ENCODE results near the gene TBC1D8. TPM values are rescaled to one million over a fixed set of nuclear protein-coding genes. Genes with fewer than 3 reads are reported as not detected.

The TBC1D8 gene
- total and polyA plus RNA-seq, 2 of the 13 experiments (the other 11 are each of a cell fraction or from before 2014, with no cell fraction given) = 45.1 to 95.4 TPM

DNA sequence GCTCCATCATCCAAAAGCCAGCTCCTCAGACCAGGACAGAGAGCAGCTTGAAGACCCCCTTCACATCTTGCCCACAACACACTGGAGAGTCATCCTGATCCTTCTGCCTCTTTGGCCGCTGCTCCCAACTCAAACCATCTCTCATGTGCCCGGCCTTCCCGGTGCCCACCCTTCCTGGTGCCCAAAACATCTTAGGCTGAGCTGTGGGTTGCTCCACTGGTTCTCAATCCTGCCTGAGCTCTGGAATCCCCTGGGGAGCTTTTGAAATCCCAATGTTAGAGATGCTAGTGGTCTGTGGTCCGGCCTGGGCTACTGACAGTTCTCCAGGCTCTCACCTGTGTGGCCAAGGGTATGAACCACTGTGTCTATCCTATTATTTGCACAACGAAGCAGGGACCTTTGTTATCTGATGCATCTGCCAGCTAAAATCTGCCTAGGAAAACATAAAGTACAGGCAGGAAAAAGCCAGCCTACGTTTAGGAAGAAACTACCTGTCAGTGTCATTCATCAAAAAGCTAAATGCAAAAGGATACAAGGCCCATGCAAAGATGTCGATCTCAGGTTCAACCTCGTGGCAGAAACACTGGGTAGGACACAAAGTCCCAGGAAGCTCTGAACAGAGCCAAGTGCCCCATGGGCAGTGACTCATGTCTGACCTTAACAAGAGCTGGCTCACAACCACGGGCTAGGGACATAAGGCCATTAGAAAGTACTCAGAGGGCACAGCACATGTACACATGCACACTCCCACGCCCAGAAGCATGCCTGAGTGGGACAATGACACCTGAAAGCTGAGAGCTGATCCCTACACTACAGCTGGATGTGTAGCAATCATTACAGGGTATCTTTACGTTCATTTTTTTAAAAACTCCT lies 30.8 kb downstream of the TBC1D8 start (continued):
- TF ChIP-seq, protein P1, sequence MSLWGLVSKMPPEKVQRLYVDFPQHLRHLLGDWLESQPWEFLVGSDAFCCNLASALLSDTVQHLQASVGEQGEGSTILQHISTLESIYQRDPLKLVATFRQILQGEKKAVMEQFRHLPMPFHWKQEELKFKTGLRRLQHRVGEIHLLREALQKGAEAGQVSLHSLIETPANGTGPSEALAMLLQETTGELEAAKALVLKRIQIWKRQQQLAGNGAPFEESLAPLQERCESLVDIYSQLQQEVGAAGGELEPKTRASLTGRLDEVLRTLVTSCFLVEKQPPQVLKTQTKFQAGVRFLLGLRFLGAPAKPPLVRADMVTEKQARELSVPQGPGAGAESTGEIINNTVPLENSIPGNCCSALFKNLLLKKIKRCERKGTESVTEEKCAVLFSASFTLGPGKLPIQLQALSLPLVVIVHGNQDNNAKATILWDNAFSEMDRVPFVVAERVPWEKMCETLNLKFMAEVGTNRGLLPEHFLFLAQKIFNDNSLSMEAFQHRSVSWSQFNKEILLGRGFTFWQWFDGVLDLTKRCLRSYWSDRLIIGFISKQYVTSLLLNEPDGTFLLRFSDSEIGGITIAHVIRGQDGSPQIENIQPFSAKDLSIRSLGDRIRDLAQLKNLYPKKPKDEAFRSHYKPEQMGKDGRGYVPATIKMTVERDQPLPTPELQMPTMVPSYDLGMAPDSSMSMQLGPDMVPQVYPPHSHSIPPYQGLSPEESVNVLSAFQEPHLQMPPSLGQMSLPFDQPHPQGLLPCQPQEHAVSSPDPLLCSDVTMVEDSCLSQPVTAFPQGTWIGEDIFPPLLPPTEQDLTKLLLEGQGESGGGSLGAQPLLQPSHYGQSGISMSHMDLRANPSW (CRISPR knock-in tag; IDR thresholded peaks at IDR 0.05; ENCODE audit: borderline replicate concordance) = no peak; the same call in 1 of the 2 replicates
- TF ChIP-seq ATM (IDR thresholded peaks at IDR 0.05; ENCODE audit: borderline replicate concordance) (no peak), ZNF333 (CRISPR knock-in tag; IDR thresholded peaks at IDR 0.05; ENCODE audit: borderline replicate concordance) (no peak), TEAD3 (CRISPR knock-in tag; optimal IDR thresholded peaks at IDR 0.05; ENCODE audit: borderline replicate concordance) (peak; percentile 73), FOXK2 (IDR thresholded peaks at IDR 0.05) (peak; percentile 82), ZNF644 (CRISPR knock-in tag; IDR thresholded peaks at IDR 0.05; ENCODE audit: low read depth) (peak; percentile 85), SRY (CRISPR knock-in tag; IDR thresholded peaks at IDR 0.05) (no peak), KDM5A (IDR thresholded peaks at IDR 0.05; ENCODE audit: borderline replicate concordance, low read length) (0 out of 2 replicates have a peak, but pooled peaks have one; percentile 22), HDAC6 (IDR thresholded peaks at IDR 0.05; ENCODE audit: low read depth, low read length) (0 out of 2 replicates have a peak, but pooled peaks have one; percentile 54), RARG (CRISPR knock-in tag; IDR thresholded peaks at IDR 0.05; ENCODE audit: low read depth) (no peak), RCOR2 (CRISPR knock-in tag; IDR thresholded peaks at IDR 0.05) (peak; percentile 88), ZNF337 (CRISPR knock-in tag; IDR thresholded peaks at IDR 0.05; ENCODE audit: borderline replicate concordance, low read depth) (peak; percentile 72; the same call in 1 of the 2 replicates), CBFB (CRISPR knock-in tag; IDR thresholded peaks at IDR 0.05) (no peak; the same call in 1 of the 2 replicates), ZNF138 (CRISPR knock-in tag; IDR thresholded peaks at IDR 0.05; ENCODE audit: low read depth) (no peak), HOXD1 (CRISPR knock-in tag; IDR thresholded peaks at IDR 0.05) (peak; percentile 68; the same call in 1 of the 2 replicates), YEATS4 (CRISPR knock-in tag; IDR thresholded peaks at IDR 0.05; ENCODE audit: borderline replicate concordance) (peak; percentile 54; the same call in 1 of the 2 replicates), MIER3 (CRISPR knock-in tag; IDR thresholded peaks at IDR 0.05; ENCODE audit: borderline replicate concordance) (peak; percentile 46; the same call in 1 of the 2 replicates), DNMT3B (CRISPR knock-in tag; conservative IDR thresholded peaks at IDR 0.05) (0 out of 2 replicates have a peak, but pooled peaks have one; percentile 30), BRD4 (CRISPR knock-in tag; IDR thresholded peaks at IDR 0.05) (no peak)
- TF ChIP-seq, protein P2, sequence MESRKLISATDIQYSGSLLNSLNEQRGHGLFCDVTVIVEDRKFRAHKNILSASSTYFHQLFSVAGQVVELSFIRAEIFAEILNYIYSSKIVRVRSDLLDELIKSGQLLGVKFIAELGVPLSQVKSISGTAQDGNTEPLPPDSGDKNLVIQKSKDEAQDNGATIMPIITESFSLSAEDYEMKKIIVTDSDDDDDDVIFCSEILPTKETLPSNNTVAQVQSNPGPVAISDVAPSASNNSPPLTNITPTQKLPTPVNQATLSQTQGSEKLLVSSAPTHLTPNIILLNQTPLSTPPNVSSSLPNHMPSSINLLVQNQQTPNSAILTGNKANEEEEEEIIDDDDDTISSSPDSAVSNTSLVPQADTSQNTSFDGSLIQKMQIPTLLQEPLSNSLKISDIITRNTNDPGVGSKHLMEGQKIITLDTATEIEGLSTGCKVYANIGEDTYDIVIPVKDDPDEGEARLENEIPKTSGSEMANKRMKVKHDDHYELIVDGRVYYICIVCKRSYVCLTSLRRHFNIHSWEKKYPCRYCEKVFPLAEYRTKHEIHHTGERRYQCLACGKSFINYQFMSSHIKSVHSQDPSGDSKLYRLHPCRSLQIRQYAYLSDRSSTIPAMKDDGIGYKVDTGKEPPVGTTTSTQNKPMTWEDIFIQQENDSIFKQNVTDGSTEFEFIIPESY (CRISPR knock-in tag; IDR thresholded peaks at IDR 0.05) = peak; percentile 79; the same call in 1 of the 2 replicates
- TF ChIP-seq, protein P3, sequence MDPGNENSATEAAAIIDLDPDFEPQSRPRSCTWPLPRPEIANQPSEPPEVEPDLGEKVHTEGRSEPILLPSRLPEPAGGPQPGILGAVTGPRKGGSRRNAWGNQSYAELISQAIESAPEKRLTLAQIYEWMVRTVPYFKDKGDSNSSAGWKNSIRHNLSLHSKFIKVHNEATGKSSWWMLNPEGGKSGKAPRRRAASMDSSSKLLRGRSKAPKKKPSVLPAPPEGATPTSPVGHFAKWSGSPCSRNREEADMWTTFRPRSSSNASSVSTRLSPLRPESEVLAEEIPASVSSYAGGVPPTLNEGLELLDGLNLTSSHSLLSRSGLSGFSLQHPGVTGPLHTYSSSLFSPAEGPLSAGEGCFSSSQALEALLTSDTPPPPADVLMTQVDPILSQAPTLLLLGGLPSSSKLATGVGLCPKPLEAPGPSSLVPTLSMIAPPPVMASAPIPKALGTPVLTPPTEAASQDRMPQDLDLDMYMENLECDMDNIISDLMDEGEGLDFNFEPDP (CRISPR knock-in tag; conservative IDR thresholded peaks at IDR 0.05) = no peak
- TF ChIP-seq, protein P4, sequence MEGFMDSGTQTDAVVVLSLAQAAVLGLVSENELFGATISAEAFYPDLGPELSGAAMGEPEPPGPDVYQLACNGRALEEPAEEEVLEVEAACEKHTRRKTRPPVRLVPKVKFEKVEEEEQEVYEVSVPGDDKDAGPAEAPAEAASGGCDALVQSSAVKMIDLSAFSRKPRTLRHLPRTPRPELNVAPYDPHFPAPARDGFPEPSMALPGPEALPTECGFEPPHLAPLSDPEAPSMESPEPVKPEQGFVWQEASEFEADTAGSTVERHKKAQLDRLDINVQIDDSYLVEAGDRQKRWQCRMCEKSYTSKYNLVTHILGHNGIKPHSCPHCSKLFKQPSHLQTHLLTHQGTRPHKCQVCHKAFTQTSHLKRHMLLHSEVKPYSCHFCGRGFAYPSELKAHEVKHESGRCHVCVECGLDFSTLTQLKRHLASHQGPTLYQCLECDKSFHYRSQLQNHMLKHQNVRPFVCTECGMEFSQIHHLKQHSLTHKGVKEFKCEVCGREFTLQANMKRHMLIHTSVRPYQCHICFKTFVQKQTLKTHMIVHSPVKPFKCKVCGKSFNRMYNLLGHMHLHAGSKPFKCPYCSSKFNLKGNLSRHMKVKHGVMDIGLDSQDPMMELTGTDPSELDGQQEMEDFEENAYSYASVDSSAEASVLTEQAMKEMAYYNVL (CRISPR knock-in tag; IDR thresholded peaks at IDR 0.05; ENCODE audit: borderline replicate concordance) = peak; percentile 58; the same call in 1 of the 2 replicates

All from HepG2 (cell line).